MCF 10A (cell line): ENCODE results near the gene MYO15B. TPM values are rescaled to one million over a fixed set of nuclear protein-coding genes. Genes with fewer than 3 reads are reported as not detected.

ENCODE experiments used
- BruUV-seq: library from RNA; stranded (reverse); fragments of 400-500 nt; replicated peaks from 2 replicates; lab custom pipeline; 2021; lab: Mats Ljungman, UMichigan
- CTCF ChIA-PET: fragments of 300-600 bp; sonication (Branson Sonifier 250); formaldehyde crosslinking; extraction: SDS; loops from one replicate; lab custom pipeline; 2021; ENCODE audit warnings: antibody characterized with exemption, inconsistent platforms; lab: Yijun Ruan, JAX
- POLR2A ChIA-PET: fragments of 300-600, 350-650 bp; sonication (Branson Sonifier 250); formaldehyde crosslinking; extraction: SDS; loops from one replicate; lab custom pipeline; 2020; ENCODE audit warnings: antibody characterized with exemption, inconsistent platforms; lab: Yijun Ruan, JAX
- DNase-seq: peaks from one replicate; pipeline ENCODE4 v3.0.0-alpha.2; 2018; ENCODE audit not compliant: unreplicated experiment
- H3K27ac Mint-ChIP-seq: one replicate; pipeline ENCODE4 v1.8.0; 2022; ENCODE audit warnings: mild to moderate bottlenecking, low read depth, mixed read lengths; ENCODE audit not compliant: unreplicated experiment
- H3K27me3 Mint-ChIP-seq: one replicate; pipeline ENCODE4 v1.8.0; 2022; ENCODE audit warnings: mixed read lengths; ENCODE audit not compliant: insufficient read depth, unreplicated experiment
- H3K36me3 Mint-ChIP-seq: one replicate; pipeline ENCODE4 v1.8.0; 2022; ENCODE audit warnings: mild to moderate bottlenecking, moderate library complexity, mixed read lengths; ENCODE audit not compliant: insufficient read depth, unreplicated experiment
- H3K4me1 Mint-ChIP-seq: one replicate; pipeline ENCODE4 v1.8.0; 2022; ENCODE audit warnings: mixed read lengths; ENCODE audit not compliant: insufficient read depth, unreplicated experiment
- H3K4me3 Mint-ChIP-seq: one replicate; pipeline ENCODE4 v1.8.0; 2022; ENCODE audit warnings: mild to moderate bottlenecking, moderate library complexity, mixed read lengths; ENCODE audit not compliant: unreplicated experiment
- H3K9me3 Mint-ChIP-seq: one replicate; pipeline ENCODE4 v1.8.0; 2022; ENCODE audit warnings: mixed read lengths; ENCODE audit not compliant: unreplicated experiment
- intact Hi-C: fragments of 100-400 bp; cut with micrococcal nuclease; formaldehyde crosslinking; loops from 2 replicates; pipeline ENCODE4 v1.14.1; 2022
- total RNA-seq: library from RNA; stranded (reverse); gene quantifications from 2 replicates; pipeline ENCODE4 v1.2.3, GENCODE V29; 2022
- TF ChIP-seq, protein P1 (sequence below): fragments of 200-600 bp; IDR thresholded peaks from one replicate; pipeline ENCODE4 v1.8.0; 2022; ENCODE audit warnings: antibody characterized with exemption, mild to moderate bottlenecking; ENCODE audit not compliant: unreplicated experiment

The MYO15B gene
- total RNA-seq, 1 experiment from 2014 or later, result 10.9 TPM

DNA sequence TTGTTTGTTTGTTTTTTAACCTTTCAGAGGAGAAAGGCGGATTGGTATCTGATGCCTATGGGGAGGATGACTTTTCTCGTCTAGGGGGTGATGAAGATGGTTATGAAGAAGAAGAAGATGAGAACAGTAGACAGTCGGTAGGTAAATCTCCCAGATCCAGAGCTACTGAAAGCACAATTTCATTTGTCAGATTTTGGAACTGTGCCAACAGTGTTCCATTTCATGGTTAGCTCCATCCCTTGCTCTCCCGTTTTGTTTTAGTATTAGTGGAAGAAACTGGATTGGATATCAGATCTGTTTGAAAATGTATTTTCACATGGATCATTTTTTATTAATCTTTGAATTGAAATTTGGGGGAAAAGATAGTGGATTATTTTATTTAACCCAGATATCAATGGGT, 80.9 kb downstream of the MYO15B start:
- Mint-ChIP-seq H3K36me3 (peaks cover 55% of the 10 kb centered on the region), H3K4me1 (peaks cover 15% of the 10 kb centered on the region), H3K27me3 (no peaks in the 10 kb centered on the region), H3K9me3 (no peaks in the 10 kb centered on the region), H3K4me3 (no peak overlapping the region), H3K27ac (no peak overlapping the region)
- POLR2A ChIA-PET, result interaction anchor here (0.6 to 4.0 kb wide), 19 partner anchors 8 to 228 kb away, joined by 3 to 48 read pairs (median 6); partner anchors contain the start of genes GALK1, ITGB4, TRIM65 and UNK
- CTCF ChIA-PET, result interaction anchor here (0.7 to 1.6 kb wide), 5 partner anchors 11 to 80 kb away, joined by 3 to 8 read pairs (median 4); partner anchors contain the start of gene SMIM5
- intact Hi-C loops, result no loop called here
- no peak for DNase-seq
- TF ChIP-seq, protein P1, sequence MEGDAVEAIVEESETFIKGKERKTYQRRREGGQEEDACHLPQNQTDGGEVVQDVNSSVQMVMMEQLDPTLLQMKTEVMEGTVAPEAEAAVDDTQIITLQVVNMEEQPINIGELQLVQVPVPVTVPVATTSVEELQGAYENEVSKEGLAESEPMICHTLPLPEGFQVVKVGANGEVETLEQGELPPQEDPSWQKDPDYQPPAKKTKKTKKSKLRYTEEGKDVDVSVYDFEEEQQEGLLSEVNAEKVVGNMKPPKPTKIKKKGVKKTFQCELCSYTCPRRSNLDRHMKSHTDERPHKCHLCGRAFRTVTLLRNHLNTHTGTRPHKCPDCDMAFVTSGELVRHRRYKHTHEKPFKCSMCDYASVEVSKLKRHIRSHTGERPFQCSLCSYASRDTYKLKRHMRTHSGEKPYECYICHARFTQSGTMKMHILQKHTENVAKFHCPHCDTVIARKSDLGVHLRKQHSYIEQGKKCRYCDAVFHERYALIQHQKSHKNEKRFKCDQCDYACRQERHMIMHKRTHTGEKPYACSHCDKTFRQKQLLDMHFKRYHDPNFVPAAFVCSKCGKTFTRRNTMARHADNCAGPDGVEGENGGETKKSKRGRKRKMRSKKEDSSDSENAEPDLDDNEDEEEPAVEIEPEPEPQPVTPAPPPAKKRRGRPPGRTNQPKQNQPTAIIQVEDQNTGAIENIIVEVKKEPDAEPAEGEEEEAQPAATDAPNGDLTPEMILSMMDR, result no peak
- BruUV-seq, result no TSS peak

DNA sequence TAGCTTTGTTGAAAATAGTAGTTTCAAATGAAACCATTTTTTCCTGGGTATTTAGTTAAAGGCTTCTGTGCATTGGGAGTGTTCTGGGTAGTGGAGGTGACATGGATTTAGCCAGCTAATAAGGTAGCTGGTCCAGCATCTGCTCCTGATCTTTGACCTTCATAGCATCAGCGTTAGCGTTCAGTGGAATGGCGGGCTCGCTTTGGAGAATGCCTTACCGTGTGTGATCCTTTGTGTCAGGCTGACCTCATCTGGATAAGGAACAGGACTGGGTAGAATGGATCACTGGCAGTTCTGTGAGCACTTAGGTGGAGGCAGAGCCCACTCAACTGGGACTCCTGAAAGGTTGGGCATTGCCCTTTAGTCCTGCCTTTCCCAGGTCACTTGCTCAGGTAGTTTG, 83.3 kb downstream of the MYO15B start:
- intact Hi-C loops, result no loop called here
- H3K9me3 Mint-ChIP-seq, result no peaks in the 10 kb centered on the region
- TF ChIP-seq, protein P1, result no peak

DNA sequence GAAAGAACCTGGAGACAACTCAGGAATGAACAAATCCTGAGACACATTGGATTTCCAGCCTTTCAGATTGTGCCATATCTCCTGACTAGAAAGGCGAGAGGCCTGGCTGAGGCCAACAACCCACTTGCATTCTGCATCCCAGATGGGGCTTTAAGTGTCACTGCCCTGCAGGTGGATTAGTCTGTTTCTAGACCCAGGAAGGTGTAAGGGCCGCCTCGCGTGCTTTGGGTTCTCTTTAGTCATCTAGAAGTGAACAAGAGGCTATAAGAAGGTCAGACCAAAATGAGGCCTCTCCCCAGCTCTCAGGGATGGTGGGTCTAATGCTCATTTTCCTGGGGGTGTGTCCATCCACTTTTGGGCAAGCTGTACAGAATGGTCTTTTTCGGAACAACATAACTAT, 84.4 kb downstream of the MYO15B start:
- ChIA-PET CTCF (interaction anchor here (0.9 to 2.2 kb wide), 5 partner anchors 9 to 233 kb away, joined by 3 to 22 read pairs (median 3); no protein-coding TSS in a partner anchor), POLR2A (interaction anchor here (0.9 to 26.7 kb wide), 5 partner anchors 12 to 169 kb away, joined by 3 to 748 read pairs (median 6); partner anchors contain the start of gene ITGB4)
- intact Hi-C loops, result no loop called here
- Mint-ChIP-seq H3K9me3 (no peaks in the 10 kb centered on the region), H3K36me3 (peaks cover 67% of the 10 kb centered on the region), H3K27ac (no peak overlapping the region), H3K4me1 (peaks cover 7% of the 10 kb centered on the region), H3K4me3 (no peak overlapping the region), H3K27me3 (no peaks in the 10 kb centered on the region)
- no peak for DNase-seq
- TF ChIP-seq, protein P1, result no peak
- BruUV-seq, result no TSS peak

More for the DNA sequence above, 83.3 kb downstream of the MYO15B start:
- no peak overlapping the region for H3K27ac Mint-ChIP-seq
- BruUV-seq, result no TSS peak
- no peak for DNase-seq
- ChIA-PET CTCF (interaction anchor here (0.6 to 1.7 kb wide), 7 partner anchors 9 to 55 kb away, joined by 3 to 5 read pairs (median 4); no protein-coding TSS in a partner anchor), POLR2A (interaction anchor here (0.6 to 26.7 kb wide), 7 partner anchors 9 to 109 kb away, joined by 3 to 748 read pairs (median 4); partner anchors contain the start of gene ITGB4)
- peaks cover 8% of the 10 kb centered on the region for H3K4me1 Mint-ChIP-seq
- H3K4me3 Mint-ChIP-seq, result no peak overlapping the region
- H3K27me3 Mint-ChIP-seq, result no peaks in the 10 kb centered on the region
- H3K36me3 Mint-ChIP-seq, result peaks cover 56% of the 10 kb centered on the region

DNA sequence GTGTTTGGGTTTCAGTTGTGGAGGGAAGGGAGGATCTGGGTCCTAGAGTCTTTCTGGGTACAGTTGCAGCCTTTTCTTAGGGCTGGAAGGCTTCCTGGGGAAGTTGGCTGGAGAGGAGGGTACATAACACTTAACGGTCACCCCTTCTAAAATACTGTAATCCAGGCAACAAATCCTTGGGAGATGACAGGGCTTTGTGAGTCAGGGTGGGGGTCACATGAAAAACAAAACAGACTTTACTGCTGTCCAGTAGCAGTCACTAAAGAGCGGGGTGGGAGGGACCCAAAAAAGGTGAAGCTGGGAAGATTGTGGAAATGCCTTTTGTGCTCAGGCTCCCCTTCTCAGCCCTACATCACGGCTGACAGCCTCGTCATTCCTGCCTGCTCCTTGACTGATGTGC, 85.9 kb downstream of the MYO15B start:
- TF ChIP-seq, protein P1, result no peak
- ChIA-PET CTCF (interaction anchor here (0.5 to 12.7 kb wide), 7 partner anchors 47 to 305 kb away, joined by 3 to 152 read pairs (median 4); partner anchors contain the start of genes ACOX1 and UNK), POLR2A (interaction anchor here (0.9 to 26.7 kb wide), 6 partner anchors 10 to 106 kb away, joined by 4 to 748 read pairs (median 11); partner anchors contain the start of gene ITGB4)
- H3K4me1 Mint-ChIP-seq, result peaks cover 2% of the 10 kb centered on the region
- intact Hi-C loops, result no loop called here
- H3K36me3 Mint-ChIP-seq, result peaks cover 74% of the 10 kb centered on the region
- no peak overlapping the region for H3K4me3 Mint-ChIP-seq
- H3K27me3 Mint-ChIP-seq, result no peaks in the 10 kb centered on the region
- H3K9me3 Mint-ChIP-seq, result no peaks in the 10 kb centered on the region
- no TSS peak for BruUV-seq
- no peak overlapping the region for H3K27ac Mint-ChIP-seq
- no peak for DNase-seq

Other genes with a start within 250 kb of the MYO15B start
- 67.1 and 74.6 TPM in 2 replicates for gene GRB2, start 182.1 kb upstream of the MYO15B start, total RNA-seq
- gene TMEM94, start 131.2 kb upstream of the MYO15B start, total RNA-seq, result 42.8 and 46.5 TPM in 2 replicates
- gene CASKIN2, start 72.3 kb upstream of the MYO15B start, total RNA-seq, result 19.2 and 19.8 TPM in 2 replicates
- gene TSEN54, start 71.3 kb upstream of the MYO15B start, total RNA-seq, result 13.3 and 15.6 TPM in 2 replicates
- gene LLGL2, start 62.1 kb upstream of the MYO15B start, total RNA-seq, result 19.8 and 21.2 TPM in 2 replicates
- 0.09 TPM in 1 of 2 replicates, not detected in the other for gene SMIM5, start 45.6 kb downstream of the MYO15B start, total RNA-seq
- gene RECQL5, start 79.4 kb downstream of the MYO15B start, total RNA-seq, result 36.3 and 47.9 TPM in 2 replicates
- gene SAP30BP, start 79.5 kb downstream of the MYO15B start, total RNA-seq, result 108 and 123 TPM in 2 replicates
- 727 and 1,054 TPM in 2 replicates for gene ITGB4, start 133.7 kb downstream of the MYO15B start, total RNA-seq
- 8.7 and 9.8 TPM in 2 replicates for gene GALK1, start 177.4 kb downstream of the MYO15B start, total RNA-seq
- 12.3 and 16.0 TPM in 2 replicates for gene UNK, start 197.0 kb downstream of the MYO15B start, total RNA-seq